Loucy (cell line): ENCODE data around the gene OTUD5.

Experiments used
- H2AFZ ChIP-seq: fragments of 200-600 bp; sonication (generic); 2 replicates; pipeline ENCODE4 v1.6.0; 2016; ENCODE audit warnings: antibody characterized with exemption, mild to moderate bottlenecking, low read length, moderate library complexity
- H3F3A ChIP-seq: fragments of 200-600 bp; 2 replicates; pipeline ENCODE4 v1.6.0; 2016; ENCODE audit warnings: antibody characterized with exemption, low read depth, mild to moderate bottlenecking
- H3K27me3 ChIP-seq: fragments of 200-600 bp; sonication (generic); 2 replicates; pipeline ENCODE4 v1.6.1; 2014; ENCODE audit warnings: low read length, mild to moderate bottlenecking; ENCODE audit not compliant: insufficient read depth, poor library complexity, severe bottlenecking
- H3K36me3 ChIP-seq: fragments of 200-600 bp; sonication (generic); 2 replicates; pipeline ENCODE4 v1.6.1; 2016; ENCODE audit warnings: low read length; ENCODE audit not compliant: insufficient read depth
- H3K4me1 ChIP-seq: fragments of 200-600 bp; sonication (generic); 2 replicates; pipeline ENCODE4 v1.5.1; 2014; ENCODE audit warnings: low read length, mild to moderate bottlenecking; ENCODE audit not compliant: insufficient read depth, poor library complexity, severe bottlenecking
- H3K4me2 ChIP-seq: fragments of 200-600 bp; sonication (generic); 2 replicates; pipeline ENCODE4 v1.6.0; 2014; ENCODE audit warnings: antibody characterized with exemption, low read length, low read depth, mild to moderate bottlenecking; ENCODE audit not compliant: poor library complexity, severe bottlenecking
- H3K4me3 ChIP-seq: fragments of 200-600 bp; sonication (generic); 2 replicates; pipeline ENCODE4 v1.5.1; 2014; ENCODE audit warnings: low read length, mild to moderate bottlenecking, mixed read lengths; ENCODE audit not compliant: poor library complexity, severe bottlenecking
- H3K79me2 ChIP-seq: fragments of 200-600 bp; sonication (generic); 2 replicates; pipeline ENCODE4 v1.6.1; 2014; ENCODE audit warnings: low read length; ENCODE audit not compliant: insufficient read depth
- H3K9ac ChIP-seq: fragments of 200-600 bp; sonication (generic); 2 replicates; pipeline ENCODE4 v1.6.0; 2014; ENCODE audit warnings: mild to moderate bottlenecking, low read depth, low read length, moderate library complexity; ENCODE audit not compliant: poor library complexity, severe bottlenecking
- H3K9me2 ChIP-seq: fragments of 200-600 bp; sonication (generic); replicated peaks from 2 replicates; pipeline ENCODE4 v1.6.1; 2016; ENCODE audit warnings: low read depth, low read length, mixed read lengths
- H3K9me3 ChIP-seq: fragments of 200-600 bp; sonication (generic); 2 replicates; pipeline ENCODE4 v1.6.1; 2014; ENCODE audit warnings: mild to moderate bottlenecking, antibody characterized with exemption, low read length, low read depth; ENCODE audit not compliant: insufficient read depth
- H4K20me1 ChIP-seq: fragments of 200-600 bp; sonication (generic); 2 replicates; pipeline ENCODE4 v1.6.0; 2014; ENCODE audit warnings: antibody characterized with exemption, low read length, mild to moderate bottlenecking; ENCODE audit not compliant: insufficient read depth, poor library complexity, severe bottlenecking
- CTCF ChIP-seq: fragments of 200-600 bp; sonication (generic); conservative IDR thresholded peaks from 2 replicates; pipeline ENCODE4 v1.5.1; 2014; ENCODE audit warnings: mild to moderate bottlenecking, antibody characterized with exemption, low read length
- EZH2phosphoT487 ChIP-seq: fragments of 200-600 bp; IDR thresholded peaks from 2 replicates; pipeline ENCODE4 v1.6.1; 2018; ENCODE audit warnings: antibody characterized with exemption, mild to moderate bottlenecking, moderate library complexity, borderline replicate concordance

OTUD5 gene

GRCh38 chrX:48945517-48946348, 11.7 kb downstream of the OTUD5 start:
- Histone ChIP-seq H3K4me1 (no peaks in the 10 kb centered on the region), H3K9me2 (no peaks in the 10 kb centered on the region), H3K9ac (no peak overlapping the region), H3F3A (no peaks in the 10 kb centered on the region), H2AFZ (no peak overlapping the region), H4K20me1 (peaks cover 7% of the 10 kb centered on the region), H3K36me3 (peaks cover 20% of the 10 kb centered on the region; the same call in 1 of the 2 replicates), H3K4me3 (no peak overlapping the region), H3K9me3 (no peaks in the 10 kb centered on the region), H3K79me2 (peaks cover 39% of the 10 kb centered on the region), H3K27me3 (no peaks in the 10 kb centered on the region), H3K4me2 (no peak overlapping the region)
- TF ChIP-seq EZH2phosphoT487, result no peak
- TF ChIP-seq CTCF, result peak; percentile 64

- Histone ChIP-seq H3K9ac (no peak overlapping the region), H3K4me3 (no peak overlapping the region), H3K4me2 (no peak overlapping the region), H3K4me1 (peaks cover 1% of the 10 kb centered on the region), H3F3A (no peaks in the 10 kb centered on the region), H3K79me2 (peaks cover 42% of the 10 kb centered on the region), H4K20me1 (peaks cover 7% of the 10 kb centered on the region), H3K9me2 (no peaks in the 10 kb centered on the region), H2AFZ (no peak overlapping the region), H3K9me3 (no peaks in the 10 kb centered on the region), H3K36me3 (peaks cover 34% of the 10 kb centered on the region; the same call in 1 of the 2 replicates), H3K27me3 (no peaks in the 10 kb centered on the region)
- TF ChIP-seq EZH2phosphoT487 (no peak), CTCF (no peak)
Measured at GRCh38 chrX:48942895-48943294, 14.5 kb downstream of the OTUD5 start.

GRCh38 chrX:48940404-48940955, 16.9 kb downstream of the OTUD5 start:
- Histone ChIP-seq H3K36me3 (peaks cover 34% of the 10 kb centered on the region; the same call in 1 of the 2 replicates), H3K4me1 (peaks cover 5% of the 10 kb centered on the region), H2AFZ (no peak overlapping the region), H3K9ac (no peak overlapping the region), H3K4me3 (no peak overlapping the region), H3K9me2 (no peaks in the 10 kb centered on the region), H3K4me2 (no peak overlapping the region), H3F3A (no peaks in the 10 kb centered on the region), H4K20me1 (peaks cover 6% of the 10 kb centered on the region), H3K9me3 (no peaks in the 10 kb centered on the region), H3K27me3 (no peaks in the 10 kb centered on the region), H3K79me2 (peaks cover 37% of the 10 kb centered on the region)
- TF ChIP-seq CTCF, result no peak
- no peak for TF ChIP-seq EZH2phosphoT487
